Right lobe of liver (tissue), 6 donors: ENCODE data around the gene IGFBP2. TPM values are rescaled to one million over a fixed set of nuclear protein-coding genes. Genes with fewer than 3 reads are reported as not detected.
A peak's percentile ranks its signal among the peaks of the same experiment; 100 is the strongest.

ENCODE experiments used
- ATAC-seq, 4 donors: fragments of 200-7000 bp; cut with Tn5 transposase; one replicate each; pipeline ENCODE4 v1.9.1; 2020; ENCODE audit warnings: mild to moderate bottlenecking in 4 of 4, moderate library complexity in 4 of 4
- DNase-seq, 3 donors: peaks; one replicate each; pipeline ENCODE4 v3.0.0-alpha.2; 2020
- H3K27ac ChIP-seq, 3 donors: fragments of 200-600 bp; one replicate each; pipeline ENCODE4 v1.8.0; 2022
- H3K27me3 ChIP-seq, 2 donors: fragments of 200-600 bp; one replicate each; pipeline ENCODE4 v1.8.0; 2022
- H3K36me3 ChIP-seq, 4 donors: fragments of 200-600 bp; sonication (generic) in 1 of 4; one replicate each; pipeline versions ENCODE4 v1.5.1 to v1.8.0; 2017 to 2022; ENCODE audit warnings: control low read depth in 1 of 4
- H3K4me1 ChIP-seq, 4 donors: fragments of 200-600 bp; sonication (generic) in 1 of 4; one replicate each; pipeline versions ENCODE4 v1.5.1 to v1.8.0; 2017 to 2022; ENCODE audit warnings: control low read depth in 1 of 4
- H3K4me3 ChIP-seq, 3 donors: fragments of 200-600 bp; one replicate each; pipeline ENCODE4 v1.8.0; 2022
- H3K9me3 ChIP-seq, 4 donors: fragments of 200-600 bp; sonication (generic) in 1 of 4; one replicate each; pipeline versions ENCODE4 v1.5.1 to v1.8.0; 2017 to 2022; ENCODE audit warnings: control low read depth in 1 of 4
- CTCF ChIP-seq, 4 donors: fragments of 200-600 bp in 3 of 4; fragments of 450-650 bp in 1 of 4; IDR thresholded peaks; one replicate each; pipeline versions ENCODE4 v1.5.1 to v1.8.0; 2016 to 2022; ENCODE audit warnings: antibody characterized with exemption in 4 of 4, mild to moderate bottlenecking in 2 of 4
- POLR2A ChIP-seq: fragments of 450-650 bp; IDR thresholded peaks from one replicate; pipeline ENCODE4 v1.6.1; 2017; ENCODE audit warnings: antibody characterized with exemption, mild to moderate bottlenecking
- WGBS: methylation state at CpG from one replicate; pipeline ENCODE4 v1.1.6; 2018; ENCODE audit warnings: low coverage, low lambda C conversion rate; ENCODE audit not compliant: insufficient coverage; ENCODE audit errors: missing lambda C conversion rate; 5-methylcytosine and 5-hydroxymethylcytosine counted together
- intact Hi-C, 2 donors: fragments of 100-400 bp; cut with DNase I; formaldehyde crosslinking; loops; one replicate each; pipeline versions ENCODE4 v1.11.2 to v1.14.1; 2022
- total RNA-seq, 6 experiments: library from RNA; depleted of rRNA in 2 of 6; stranded (reverse); fragments of >200 nt in 2 of 6; fragmentation: NEBNext Ultra II Directional in 3 of 6; extraction: Animal tissue kit (Norgen Biotek cat#: 25700) in 3 of 6; gene quantifications; one replicate each; pipeline versions ENCODE4 v1.1.0 to v1.2.4, GENCODE V29; 2016 to 2023
- donor health status: DM: no; HTN: yes; CAD: no.
- donor health status: DM: no; HTN: no; CAD: no.
- donor health status: DM: no; HTN: no; CAD: no.
- donor health status: DM: no; HTN: yes; CAD: no.
- donor health status: DM: no; HTN: yes; CAD: no.

IGFBP2 gene
- total RNA-seq, 6 experiments from 2014 or later, result 276 to 1,091 (median 406) TPM

- no peak for ATAC-seq
- WGBS, result 80% methylated on average over 1 of the region's 6 CpGs
Measured at GRCh38 chr2:216659276-216659675, 26.1 kb downstream of the IGFBP2 start.

GRCh38 chr2:216660496-216660895 lies 27.3 kb downstream of the IGFBP2 start:
- no peak overlapping the region for H3K4me3 ChIP-seq
- peaks cover 0 to 56% (median 14%) of the 10 kb centered on the region in 4 donors for H3K36me3 ChIP-seq
- intact Hi-C loops, result no loop called here
- TF ChIP-seq POLR2A, result no peak
- TF ChIP-seq CTCF (IDR thresholded peaks at IDR 0.05), result no peak
- H3K27me3 ChIP-seq, result no peaks in the 10 kb centered on the region
- WGBS, result no CpG with 5 or more reads among the region's 10 CpGs
- H3K9me3 ChIP-seq, result no peaks in the 10 kb centered on the region
- ATAC-seq, result no peak
- peaks cover 0 to 14% (median 7%) of the 10 kb centered on the region in 4 donors for H3K4me1 ChIP-seq
- H3K27ac ChIP-seq, result no peak overlapping the region
- no peak for DNase-seq

More at GRCh38 chr2:216659276-216659675, 26.1 kb downstream of the IGFBP2 start:
- intact Hi-C loops, result no loop called here
- Histone ChIP-seq H3K9me3 (no peaks in the 10 kb centered on the region), H3K4me1 (peaks cover 0 to 18% (median 7%) of the 10 kb centered on the region in 4 donors), H3K4me3 (no peak overlapping the region), H3K27me3 (no peaks in the 10 kb centered on the region), H3K36me3 (peaks cover 0 to 51% (median 14%) of the 10 kb centered on the region in 4 donors), H3K27ac (no peak overlapping the region)
- TF ChIP-seq POLR2A (no peak), CTCF (IDR thresholded peaks at IDR 0.05) (no peak)
- no peak for DNase-seq

- Histone ChIP-seq H3K9me3 (no peaks in the 10 kb centered on the region), H3K36me3 (peaks cover 0 to 56% (median 14%) of the 10 kb centered on the region in 4 donors), H3K27ac (no peak overlapping the region), H3K4me3 (no peak overlapping the region), H3K4me1 (peaks cover 0 to 14% (median 7%) of the 10 kb centered on the region in 4 donors), H3K27me3 (no peaks in the 10 kb centered on the region)
- 97% methylated on average over 5 of the region's 5 CpGs for WGBS
- ATAC-seq, result no peak
- intact Hi-C loops, result no loop called here
- DNase-seq, result no peak
- TF ChIP-seq CTCF (IDR thresholded peaks at IDR 0.05) (no peak), POLR2A (no peak)
Measured at GRCh38 chr2:216661051-216661450, 27.8 kb downstream of the IGFBP2 start.

GRCh38 chr2:216661639-216662375 lies 28.6 kb downstream of the IGFBP2 start:
- Histone ChIP-seq H3K4me3 (no peak overlapping the region), H3K36me3 (peaks cover 0 to 52% (median 13%) of the 10 kb centered on the region in 4 donors), H3K27me3 (no peaks in the 10 kb centered on the region), H3K27ac (no peak overlapping the region), H3K9me3 (no peaks in the 10 kb centered on the region), H3K4me1 (peaks cover 0 to 17% (median 7%) of the 10 kb centered on the region in 4 donors)
- WGBS, result 85% methylated on average over 5 of the region's 20 CpGs
- DNase-seq (peak in 1 of 3 donors; percentile 58), ATAC-seq (peak; percentile 7 to 51 (median 27))
- intact Hi-C loops, result no loop called here
- TF ChIP-seq CTCF (IDR thresholded peaks at IDR 0.05) (peak; percentile 23 to 35 (median 29)), POLR2A (no peak)
